K562 (cell line): ENCODE results near the gene COL5A1. TPM values are rescaled to one million over a fixed set of nuclear protein-coding genes. Genes with fewer than 3 reads are reported as not detected.

Experiments used
- ATAC-seq: fragments of 200-7000 bp; cut with Tn5 transposase; 3 replicates; pipeline ENCODE4 v1.9.1; 2020; ENCODE audit warnings: moderate library complexity
- BruUV-seq: library from RNA; stranded (reverse); fragments of 400-500 nt; replicated peaks from 2 replicates; lab custom pipeline; 2021; lab: Mats Ljungman, UMichigan
- CTCF ChIA-PET: fragments of 300-600 bp; formaldehyde crosslinking; extraction: SDS; loops from one replicate; lab custom pipeline; 2021; ENCODE audit warnings: low intra/inter-chr PET ratio; lab: Yijun Ruan, JAX
- POLR2A ChIA-PET: fragments of 300-600, 350-650 bp; sonication (Branson Sonifier 250); formaldehyde crosslinking; extraction: SDS; loops from one replicate; lab custom pipeline; 2021; ENCODE audit warnings: antibody characterized with exemption, inconsistent platforms; lab: Yijun Ruan, JAX
- DNase-seq, 4 experiments: peaks; one replicate each; pipeline versions ENCODE4 v3.0.0 to v3.0.0-alpha.2; 2011 to 2018; ENCODE audit warnings: low spot score in 3 of 4, mixed read lengths in 3 of 4; ENCODE audit errors: extremely low read depth in 1 of 4
- FAIRE-seq: peaks from 2 replicates; lab custom pipeline; 2011; peaks lifted over from hg19 to GRCh38; lab: Jason Lieb, UNC
- H2AFZ ChIP-seq: 2 replicates; pipeline ENCODE4 v1.6.0; 2011; ENCODE audit warnings: low read depth, low read length, control low read depth, inconsistent platforms
- H3K27ac ChIP-seq: fragments of 200-600 bp; 3 replicates; pipeline ENCODE4 v1.8.0; 2011; ENCODE audit warnings: low read depth, mild to moderate bottlenecking, control low read depth, inconsistent platforms, low read length, moderate library complexity, mixed read lengths; ENCODE audit errors: extremely low read depth
- H3K27me3 ChIP-seq, 2 experiments: fragments of 300-600 bp in 1 of 2; 2 replicates in 1 of 2; 3 replicates in 1 of 2; pipeline versions ENCODE4 v1.6.0 to v1.8.0; 2011; ENCODE audit warnings: inconsistent platforms in 2 of 2, low read length in 2 of 2, mild to moderate bottlenecking in 1 of 2, mixed read lengths in 1 of 2, moderate library complexity in 1 of 2; ENCODE audit not compliant: control insufficient read depth in 2 of 2, insufficient read depth in 2 of 2
- H3K36me3 ChIP-seq: fragments of 300-600 bp; 3 replicates; pipeline ENCODE4 v1.8.0; 2011; ENCODE audit warnings: mild to moderate bottlenecking, low read length, inconsistent platforms; ENCODE audit not compliant: control insufficient read depth, insufficient read depth
- H3K4me1 ChIP-seq, 2 experiments: fragments of 200-600 bp in 1 of 2; replicated peaks in 1 of 2; 2 replicates in 1 of 2; 3 replicates in 1 of 2; pipeline versions ENCODE4 v1.5.1 to v1.8.0; 2011; ENCODE audit warnings: inconsistent platforms in 2 of 2, low read length in 2 of 2, mild to moderate bottlenecking in 1 of 2, mixed read lengths in 1 of 2, moderate library complexity in 1 of 2; ENCODE audit not compliant: control insufficient read depth in 2 of 2, insufficient read depth in 2 of 2
- H3K4me2 ChIP-seq: 2 replicates; pipeline ENCODE4 v1.6.1; 2011; ENCODE audit warnings: low read length, control low read depth, inconsistent platforms, mixed read lengths; ENCODE audit not compliant: insufficient read depth
- H3K4me3 ChIP-seq: fragments of 200-600 bp; sonication (generic), shearing (Covaris generic); 2 replicates; pipeline ENCODE4 v1.5.1; 2016; ENCODE audit warnings: control low read depth, inconsistent platforms
- H3K79me2 ChIP-seq: fragments of 200-600 bp; 3 replicates; pipeline ENCODE4 v1.8.0; 2011; ENCODE audit warnings: low read length, inconsistent platforms; ENCODE audit not compliant: control insufficient read depth, insufficient read depth
- H3K9ac ChIP-seq, 2 experiments: 2 replicates each; pipeline versions ENCODE4 v1.6.0 to v1.6.1; 2011; ENCODE audit warnings: low read depth in 2 of 2, low read length in 2 of 2, control low read depth in 1 of 2, inconsistent platforms in 1 of 2, mild to moderate bottlenecking in 1 of 2, mixed read lengths in 1 of 2; ENCODE audit not compliant: insufficient read depth in 1 of 2
- H3K9me1 ChIP-seq: one replicate; pipeline ENCODE4 v1.6.0; 2011; ENCODE audit warnings: inconsistent platforms, mild to moderate bottlenecking, low read length, moderate library complexity; ENCODE audit not compliant: control insufficient read depth, insufficient read depth
- H3K9me3 ChIP-seq: replicated peaks from 2 replicates; pipeline ENCODE4 v1.5.1; 2011; ENCODE audit warnings: low read depth, low read length, inconsistent platforms; ENCODE audit not compliant: control insufficient read depth, insufficient read depth
- H4K20me1 ChIP-seq: replicated peaks from 2 replicates; pipeline ENCODE4 v1.6.1; 2011; ENCODE audit warnings: low read length, inconsistent platforms, mixed read lengths; ENCODE audit not compliant: control insufficient read depth, insufficient read depth
- ARNT ChIP-seq, 2 experiments: fragments of 450-650 bp; IDR thresholded peaks; 2 replicates each; pipeline ENCODE4 v1.6.1; 2016; ENCODE audit warnings: mild to moderate bottlenecking in 1 of 2
- ASH1L ChIP-seq: fragments of 450-650 bp; IDR thresholded peaks from 2 replicates; pipeline ENCODE4 v1.6.1; 2018; ENCODE audit warnings: borderline replicate concordance, mild to moderate bottlenecking, low read depth; ENCODE audit not compliant: partially characterized antibody
- CAMTA2 ChIP-seq: fragments of 250-450 bp; sonication (Bioruptor Pico); conservative IDR thresholded peaks from 2 replicates; pipeline ENCODE4 v1.5.1; 2022
- FIP1L1 ChIP-seq: fragments of 200-400 bp; formaldehyde crosslinking; IDR thresholded peaks from 2 replicates; pipeline ENCODE4 v1.6.1; 2018; ENCODE audit warnings: mild to moderate bottlenecking, low read depth, low read length; ENCODE audit not compliant: poor library complexity, severe bottlenecking
- HDGF ChIP-seq: fragments of 450-650 bp; IDR thresholded peaks from 2 replicates; pipeline ENCODE4 v1.6.1; 2016
- NFRKB ChIP-seq: fragments of 450-650 bp; IDR thresholded peaks from 2 replicates; pipeline ENCODE4 v1.6.1; 2016; ENCODE audit warnings: low read depth
- POLR2AphosphoS2 ChIP-seq: IDR thresholded peaks from 2 replicates; pipeline ENCODE4 v1.6.1; 2012; ENCODE audit warnings: low read length, improper control_type of control experiment
- ZBTB17 ChIP-seq: fragments of 450-650 bp; formaldehyde crosslinking; IDR thresholded peaks from 2 replicates; pipeline ENCODE4 v1.4.0; 2020; ENCODE audit warnings: mild to moderate bottlenecking
- ZFP30 ChIP-seq: fragments of 250-450 bp; sonication (Bioruptor Pico); IDR thresholded peaks from 2 replicates; pipeline ENCODE4 v1.8.0; 2022; ENCODE audit warnings: moderate library complexity, mild to moderate bottlenecking, inconsistent platforms, borderline replicate concordance
- WGBS: fragments of 100-300 bp; shearing (Covaris generic); methylation state at CpG from one replicate; pipeline ENCODE4 v1.1.6; 2016; ENCODE audit warnings: low coverage, mixed read lengths; ENCODE audit not compliant: insufficient coverage; ENCODE audit errors: missing lambda C conversion rate; 5-methylcytosine and 5-hydroxymethylcytosine counted together
- in situ Hi-C: fragments of 300-500 bp; cut with MboI; formaldehyde crosslinking; loops from 4 replicates; pipeline ENCODE4 v1.15.0; 2018; ENCODE audit warnings: inconsistent platforms, mixed read lengths
- intact Hi-C: fragments of 100-400 bp; cut with micrococcal nuclease; formaldehyde crosslinking; loops from 2 replicates; pipeline ENCODE4 v1.14.2; 2022
- polyA plus RNA-seq, 8 experiments: library from polyadenylated mRNA; depleted of rRNA in 4 of 8; stranded (reverse) in 5 of 8; unstranded in 3 of 8; fragments of >200 nt; fragmentation: Nextera tagmentation in 2 of 8; fragmentation: Illumina TruSeq in 1 of 8; extraction: Ambion mirVana in 2 of 8; extraction: Trizol in 1 of 8; gene quantifications; 2 replicates each; pipeline versions ENCODE4 v1.2.1 to v1.2.3, GENCODE V29; 2011 to 2014; ENCODE audit warnings: inconsistent platforms in 1 of 8, missing spikeins in 1 of 8
- total RNA-seq, 7 experiments: library from RNA; depleted of rRNA in 6 of 7; stranded (reverse); fragments of >200 nt in 6 of 7; fragmentation: Illumina TruSeq in 2 of 7; extraction: Trizol in 2 of 7; gene quantifications; 2 replicates each; pipeline versions ENCODE4 v1.2.1 to v1.2.3, GENCODE V29; 2011 to 2021; ENCODE audit warnings: low replicate concordance in 1 of 7
- TF ChIP-seq, protein P1 (sequence below): fragments of 250-450 bp; sonication (Bioruptor Pico); IDR thresholded peaks from 2 replicates; pipeline ENCODE4 v1.5.1; 2021; ENCODE audit warnings: mild to moderate bottlenecking
- TF ChIP-seq, protein P2 (sequence below), 2 experiments: fragments of 450-650 bp; IDR thresholded peaks; 2 replicates each; pipeline ENCODE4 v1.6.1; 2018; ENCODE audit warnings: mild to moderate bottlenecking in 2 of 2, low read depth in 1 of 2; ENCODE audit not compliant: partially characterized antibody in 2 of 2

Gene COL5A1
- total and polyA plus RNA-seq, 9 of the 15 experiments (the other 6 are each of a cell fraction or from before 2014, with no cell fraction given), result under 0.01 to 0.13 (median 0.04) TPM; not detected in 6

DNA sequence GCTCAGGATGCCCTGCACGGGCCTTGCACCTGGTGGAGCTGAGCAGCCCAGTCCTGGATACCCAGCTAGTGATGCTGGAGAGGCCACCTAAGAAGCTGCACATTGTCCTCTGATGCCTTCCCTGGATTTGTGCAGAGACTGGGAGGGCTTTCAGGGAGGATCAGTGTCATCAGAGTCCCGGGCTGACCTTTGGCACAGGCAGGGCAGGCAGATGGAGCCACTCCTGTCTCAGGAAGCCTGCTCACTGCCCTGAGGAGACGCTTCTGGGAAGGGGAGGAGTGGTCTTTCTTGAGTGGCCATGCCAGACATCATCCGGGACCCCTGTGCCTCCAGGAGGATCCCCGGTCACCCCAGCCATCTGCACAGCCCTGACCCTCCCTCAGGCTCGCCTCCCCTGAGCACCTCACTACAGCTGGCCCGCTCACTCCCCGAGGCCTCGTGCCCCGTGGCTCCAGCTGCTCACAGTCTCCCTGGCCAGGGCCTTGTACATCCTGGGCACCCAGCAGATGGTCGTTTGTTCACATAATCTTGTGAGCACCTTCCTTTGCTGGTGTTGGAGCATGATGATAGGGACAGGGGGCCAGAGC lies 191.8 kb downstream of the COL5A1 start:
- WGBS, result 5% methylated on average over 11 of the region's 11 CpGs
- H3K27me3 ChIP-seq, result peaks cover 3 to 80% of the 10 kb centered on the region in 2 experiments; a peak in 4 of 5 replicates
- no peak overlapping the region for H3K4me3 ChIP-seq
- CTCF ChIA-PET, result no interaction called here
- H3K4me2 ChIP-seq, result no peak overlapping the region
- TF ChIP-seq, protein P1, sequence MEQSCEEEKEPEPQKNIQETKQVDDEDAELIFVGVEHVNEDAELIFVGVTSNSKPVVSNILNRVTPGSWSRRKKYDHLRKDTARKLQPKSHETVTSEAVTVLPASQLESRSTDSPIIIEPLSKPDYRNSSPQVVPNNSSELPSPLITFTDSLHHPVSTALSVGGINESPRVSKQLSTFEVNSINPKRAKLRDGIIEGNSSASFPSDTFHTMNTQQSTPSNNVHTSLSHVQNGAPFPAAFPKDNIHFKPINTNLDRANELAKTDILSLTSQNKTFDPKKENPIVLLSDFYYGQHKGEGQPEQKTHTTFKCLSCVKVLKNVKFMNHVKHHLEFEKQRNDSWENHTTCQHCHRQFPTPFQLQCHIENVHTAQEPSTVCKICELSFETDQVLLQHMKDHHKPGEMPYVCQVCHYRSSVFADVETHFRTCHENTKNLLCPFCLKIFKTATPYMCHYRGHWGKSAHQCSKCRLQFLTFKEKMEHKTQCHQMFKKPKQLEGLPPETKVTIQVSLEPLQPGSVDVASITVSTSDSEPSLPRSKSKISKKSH (CRISPR knock-in tag), result no peak
- no peak for TF ChIP-seq ARNT (IDR thresholded peaks at IDR 0.05)
- TF ChIP-seq NFRKB, result no peak
- no peak for TF ChIP-seq ASH1L
- TF ChIP-seq ZFP30 (CRISPR knock-in tag), result no peak
- no peak for TF ChIP-seq ZBTB17
- TF ChIP-seq HDGF, result no peak
- TF ChIP-seq, protein P2, sequence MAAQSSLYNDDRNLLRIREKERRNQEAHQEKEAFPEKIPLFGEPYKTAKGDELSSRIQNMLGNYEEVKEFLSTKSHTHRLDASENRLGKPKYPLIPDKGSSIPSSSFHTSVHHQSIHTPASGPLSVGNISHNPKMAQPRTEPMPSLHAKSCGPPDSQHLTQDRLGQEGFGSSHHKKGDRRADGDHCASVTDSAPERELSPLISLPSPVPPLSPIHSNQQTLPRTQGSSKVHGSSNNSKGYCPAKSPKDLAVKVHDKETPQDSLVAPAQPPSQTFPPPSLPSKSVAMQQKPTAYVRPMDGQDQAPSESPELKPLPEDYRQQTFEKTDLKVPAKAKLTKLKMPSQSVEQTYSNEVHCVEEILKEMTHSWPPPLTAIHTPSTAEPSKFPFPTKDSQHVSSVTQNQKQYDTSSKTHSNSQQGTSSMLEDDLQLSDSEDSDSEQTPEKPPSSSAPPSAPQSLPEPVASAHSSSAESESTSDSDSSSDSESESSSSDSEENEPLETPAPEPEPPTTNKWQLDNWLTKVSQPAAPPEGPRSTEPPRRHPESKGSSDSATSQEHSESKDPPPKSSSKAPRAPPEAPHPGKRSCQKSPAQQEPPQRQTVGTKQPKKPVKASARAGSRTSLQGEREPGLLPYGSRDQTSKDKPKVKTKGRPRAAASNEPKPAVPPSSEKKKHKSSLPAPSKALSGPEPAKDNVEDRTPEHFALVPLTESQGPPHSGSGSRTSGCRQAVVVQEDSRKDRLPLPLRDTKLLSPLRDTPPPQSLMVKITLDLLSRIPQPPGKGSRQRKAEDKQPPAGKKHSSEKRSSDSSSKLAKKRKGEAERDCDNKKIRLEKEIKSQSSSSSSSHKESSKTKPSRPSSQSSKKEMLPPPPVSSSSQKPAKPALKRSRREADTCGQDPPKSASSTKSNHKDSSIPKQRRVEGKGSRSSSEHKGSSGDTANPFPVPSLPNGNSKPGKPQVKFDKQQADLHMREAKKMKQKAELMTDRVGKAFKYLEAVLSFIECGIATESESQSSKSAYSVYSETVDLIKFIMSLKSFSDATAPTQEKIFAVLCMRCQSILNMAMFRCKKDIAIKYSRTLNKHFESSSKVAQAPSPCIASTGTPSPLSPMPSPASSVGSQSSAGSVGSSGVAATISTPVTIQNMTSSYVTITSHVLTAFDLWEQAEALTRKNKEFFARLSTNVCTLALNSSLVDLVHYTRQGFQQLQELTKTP (IDR thresholded peaks at IDR 0.05; ENCODE audit: low read depth in 1 of 2, partially characterized antibody in 2 of 2), result no peak
- TF ChIP-seq CAMTA2 (CRISPR knock-in tag), result no peak
- no peak for TF ChIP-seq POLR2AphosphoS2
- no peak for TF ChIP-seq FIP1L1
- TF ChIP-seq, all 486 proteins: peak for 0
- no peaks in the 10 kb centered on the region; a peak in 1 of 5 replicates for H3K4me1 ChIP-seq
- BruUV-seq, result no TSS peak
- no peaks in the 10 kb centered on the region for H3K79me2 ChIP-seq
- POLR2A ChIA-PET, result interaction anchor here (0.6 to 0.8 kb wide), 3 partner anchors 8 to 564 kb away, joined by 3 to 4 read pairs (median 3); no protein-coding TSS in a partner anchor
- intact Hi-C loops (no loop called here), in situ Hi-C loops (no loop called here)
- DNase-seq (no peak), FAIRE-seq (no peak), ATAC-seq (no peak)
- no peaks in the 10 kb centered on the region for H3K9me3 ChIP-seq
- H3K36me3 ChIP-seq, result no peaks in the 10 kb centered on the region
- H3K9ac ChIP-seq, result no peak overlapping the region
- no peak overlapping the region for H2AFZ ChIP-seq
- H4K20me1 ChIP-seq, result peaks cover 3% of the 10 kb centered on the region; the same call in 1 of the 2 replicates
- H3K9me1 ChIP-seq, result no peaks in the 10 kb centered on the region
- H3K27ac ChIP-seq, result no peak overlapping the region
